ENCODE results near the gene C1QC. TPM values are rescaled to one million over a fixed set of nuclear protein-coding genes. Genes with fewer than 3 reads are reported as not detected.
A peak's percentile ranks its signal among the peaks of the same experiment; 100 is the strongest.

The C1QC gene
- total and polyA plus RNA-seq, 11 donors, result 13.9 to 674 (median 50.0) TPM

DNA sequence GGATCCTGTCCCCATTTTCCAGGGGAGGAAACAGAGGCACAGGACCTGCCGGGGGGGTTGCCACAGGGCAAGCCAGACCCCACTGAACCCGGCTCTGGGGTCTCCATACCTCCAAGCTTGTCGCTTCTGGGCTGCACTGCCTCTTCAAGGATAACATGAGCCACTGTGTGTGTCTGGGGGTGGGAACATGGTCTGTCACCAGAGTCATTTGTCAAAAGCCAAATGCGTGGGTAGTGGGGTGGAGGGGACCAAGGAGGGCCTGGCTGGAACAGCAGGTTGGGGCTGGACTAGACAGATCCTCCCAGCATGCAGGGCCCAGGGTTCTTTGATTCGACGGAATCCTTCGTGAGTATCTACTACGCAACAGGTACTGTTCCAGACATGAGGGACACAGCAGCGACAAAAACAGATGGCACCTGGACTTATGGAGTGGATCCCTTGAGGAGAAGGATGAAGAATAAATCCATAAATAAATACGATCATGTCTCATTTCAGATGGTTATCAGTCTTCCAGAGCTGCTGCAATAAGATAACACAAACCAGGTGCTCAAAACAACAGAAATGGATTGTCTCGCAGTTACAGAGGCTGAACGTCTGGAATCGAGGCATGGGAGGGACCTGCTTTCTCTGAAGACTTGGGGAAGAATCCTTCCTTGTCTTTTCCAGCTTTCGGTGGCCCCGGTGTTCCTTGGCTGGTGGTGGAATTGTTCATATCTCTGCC lies 38.3 kb downstream of the C1QC start:
- Histone ChIP-seq H3K9me3 (no peaks in the 10 kb centered on the region), H3K4me1 (no peaks in the 10 kb centered on the region), H3K27me3 (peaks cover 0 to 40% (median 14%) of the 10 kb centered on the region in 9 donors), H3K36me3 (no peaks in the 10 kb centered on the region), H3K27ac (no peak overlapping the region), H3K4me3 (no peak overlapping the region)
- TF ChIP-seq POLR2A (IDR thresholded peaks at IDR 0.05), result no peak
- TF ChIP-seq, protein P1, sequence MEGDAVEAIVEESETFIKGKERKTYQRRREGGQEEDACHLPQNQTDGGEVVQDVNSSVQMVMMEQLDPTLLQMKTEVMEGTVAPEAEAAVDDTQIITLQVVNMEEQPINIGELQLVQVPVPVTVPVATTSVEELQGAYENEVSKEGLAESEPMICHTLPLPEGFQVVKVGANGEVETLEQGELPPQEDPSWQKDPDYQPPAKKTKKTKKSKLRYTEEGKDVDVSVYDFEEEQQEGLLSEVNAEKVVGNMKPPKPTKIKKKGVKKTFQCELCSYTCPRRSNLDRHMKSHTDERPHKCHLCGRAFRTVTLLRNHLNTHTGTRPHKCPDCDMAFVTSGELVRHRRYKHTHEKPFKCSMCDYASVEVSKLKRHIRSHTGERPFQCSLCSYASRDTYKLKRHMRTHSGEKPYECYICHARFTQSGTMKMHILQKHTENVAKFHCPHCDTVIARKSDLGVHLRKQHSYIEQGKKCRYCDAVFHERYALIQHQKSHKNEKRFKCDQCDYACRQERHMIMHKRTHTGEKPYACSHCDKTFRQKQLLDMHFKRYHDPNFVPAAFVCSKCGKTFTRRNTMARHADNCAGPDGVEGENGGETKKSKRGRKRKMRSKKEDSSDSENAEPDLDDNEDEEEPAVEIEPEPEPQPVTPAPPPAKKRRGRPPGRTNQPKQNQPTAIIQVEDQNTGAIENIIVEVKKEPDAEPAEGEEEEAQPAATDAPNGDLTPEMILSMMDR (IDR thresholded peaks at IDR 0.05), result no peak
- ATAC-seq, result no peak
- intact Hi-C loops (cut with DNase I), result no loop called here
- 69 to 77% (median 73%) methylated on average over 13 to 15 of the region's 15 CpGs for WGBS, 4 donors
- no peak for DNase-seq

DNA sequence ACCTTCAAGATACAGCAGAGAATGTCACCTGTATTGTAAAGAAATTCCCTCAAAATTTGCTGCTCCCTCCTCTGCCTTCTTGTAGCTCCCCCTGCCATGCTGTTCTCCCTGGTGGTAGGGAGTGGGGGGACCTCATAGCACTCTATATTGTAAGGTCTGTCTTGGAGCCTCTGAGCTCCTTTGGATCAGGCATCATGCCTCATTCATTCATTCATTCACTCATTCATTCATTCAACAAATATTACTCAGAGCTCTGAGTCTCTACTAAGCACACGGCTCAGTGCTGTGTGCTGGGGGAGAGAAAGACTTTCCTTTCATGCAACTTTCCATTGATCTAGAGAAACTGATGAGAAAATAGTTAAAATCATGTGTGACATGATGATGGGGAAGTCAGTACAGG lies 40.1 kb downstream of the C1QC start:
- Histone ChIP-seq H3K27ac (no peak overlapping the region), H3K27me3 (peaks cover 0 to 46% (median 17%) of the 10 kb centered on the region in 9 donors), H3K36me3 (no peaks in the 10 kb centered on the region), H3K4me1 (no peaks in the 10 kb centered on the region), H3K9me3 (no peaks in the 10 kb centered on the region), H3K4me3 (no peak overlapping the region)
- 78 to 85% (median 83%) methylated on average over 1 of the region's 1 CpG for WGBS, 4 donors
- no peak for DNase-seq
- ATAC-seq, result no peak
- no peak for TF ChIP-seq POLR2A (IDR thresholded peaks at IDR 0.05)
- TF ChIP-seq, protein P1 (IDR thresholded peaks at IDR 0.05), result no peak
- intact Hi-C loops (cut with DNase I), result no loop called here

DNA sequence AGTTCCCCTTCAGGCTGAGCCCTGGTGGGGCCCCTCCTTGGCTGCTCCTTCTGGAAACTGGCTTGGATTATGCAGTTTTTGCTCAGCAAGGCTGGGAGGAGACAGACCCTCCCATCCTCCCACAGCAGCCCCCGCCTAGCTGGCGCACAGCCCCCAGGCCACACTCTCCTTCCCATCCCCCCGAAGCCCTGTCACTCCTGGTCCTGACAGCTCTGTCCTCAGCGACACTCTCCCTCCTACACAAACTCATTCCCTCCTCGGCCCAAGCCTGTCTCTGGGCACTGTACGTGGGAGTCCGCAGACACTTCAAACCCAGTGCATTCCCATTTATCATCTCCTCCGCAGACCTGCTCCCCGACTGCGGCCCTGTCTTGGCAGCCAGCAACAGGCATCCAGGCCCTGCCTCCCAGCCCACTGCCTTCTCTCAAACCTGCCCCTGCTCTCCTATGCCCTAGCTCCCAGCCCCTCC lies 42.2 kb downstream of the C1QC start:
- Histone ChIP-seq H3K4me1 (no peaks in the 10 kb centered on the region), H3K4me3 (no peak overlapping the region), H3K27ac (no peak overlapping the region), H3K36me3 (no peaks in the 10 kb centered on the region), H3K27me3 (peaks cover 0 to 46% (median 18%) of the 10 kb centered on the region in 9 donors), H3K9me3 (no peaks in the 10 kb centered on the region)
- intact Hi-C loops (cut with DNase I), result no loop called here
- DNase-seq (no peak), ATAC-seq (peak in 1 of 4 donors; percentile 29)
- TF ChIP-seq, protein P1 (IDR thresholded peaks at IDR 0.05), result no peak
- no peak for TF ChIP-seq POLR2A (IDR thresholded peaks at IDR 0.05)
- 38 to 66% (median 50%) methylated on average over 10 of the region's 10 CpGs for WGBS, 4 donors

DNA sequence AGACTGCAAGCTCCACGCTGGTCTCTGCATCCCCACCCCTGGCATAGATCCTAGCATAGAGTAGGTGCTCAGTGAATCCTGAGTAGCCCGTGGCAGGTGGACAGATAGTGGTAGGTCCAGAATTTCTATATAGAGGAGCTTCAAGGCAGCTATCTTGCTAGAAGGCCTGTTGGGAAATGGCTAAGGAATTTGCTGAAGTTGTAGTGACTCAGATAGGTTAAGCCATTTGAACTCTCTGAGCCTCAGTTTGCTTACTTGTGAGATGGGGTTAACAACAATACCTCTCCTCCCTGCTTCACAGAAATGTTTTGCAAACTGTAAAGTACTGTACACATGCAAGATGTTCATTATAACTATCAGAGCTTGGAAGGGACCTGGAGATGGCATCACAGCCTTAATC lies 43.8 kb downstream of the C1QC start:
- DNase-seq (no peak), ATAC-seq (no peak)
- peaks cover 0 to 43% (median 18%) of the 10 kb centered on the region in 9 donors for H3K27me3 ChIP-seq
- H3K4me1 ChIP-seq, result no peaks in the 10 kb centered on the region
- intact Hi-C loops (cut with DNase I), result no loop called here
- H3K36me3 ChIP-seq, result no peaks in the 10 kb centered on the region
- H3K9me3 ChIP-seq, result no peaks in the 10 kb centered on the region
- TF ChIP-seq, protein P1 (IDR thresholded peaks at IDR 0.05), result no peak
- TF ChIP-seq POLR2A (IDR thresholded peaks at IDR 0.05), result no peak
- H3K27ac ChIP-seq, result no peak overlapping the region
- 73 to 85% (median 77%) methylated on average over 2 of the region's 2 CpGs for WGBS, 4 donors
- no peak overlapping the region for H3K4me3 ChIP-seq
